Muscle of leg (tissue), 11 donors: ENCODE data around the gene COMMD4. TPM values are rescaled to one million over a fixed set of nuclear protein-coding genes. Genes with fewer than 3 reads are reported as not detected.
"Not testable (repeated sequence)": the region's sequence is repeated elsewhere in the genome, so short reads cannot be mapped to it uniquely, and the experiment has no call there.

Source experiments
- DNase-seq: peaks from one replicate; pipeline ENCODE4 v3.0.0; 2013
- H3K27ac ChIP-seq: one replicate; pipeline ENCODE4 v1.5.1; 2013; ENCODE audit warnings: mild to moderate bottlenecking, low read length, control low read depth
- H3K27me3 ChIP-seq: one replicate; pipeline ENCODE4 v1.6.1; 2013; ENCODE audit warnings: low read length; ENCODE audit not compliant: control insufficient read depth, insufficient read depth
- H3K36me3 ChIP-seq: one replicate; pipeline ENCODE4 v1.6.1; 2013; ENCODE audit warnings: low read length; ENCODE audit not compliant: control insufficient read depth, insufficient read depth
- H3K4me1 ChIP-seq: one replicate; pipeline ENCODE4 v1.6.1; 2013; ENCODE audit warnings: low read length; ENCODE audit not compliant: control insufficient read depth, insufficient read depth
- H3K4me3 ChIP-seq: one replicate; pipeline ENCODE4 v1.5.1; 2013; ENCODE audit warnings: low read length, control low read depth
- H3K9me3 ChIP-seq: replicated peaks from 2 replicates; pipeline ENCODE4 v1.6.1; 2013; ENCODE audit warnings: low read depth, low read length; ENCODE audit not compliant: control insufficient read depth
- WGBS: methylation state at CpG from one replicate; pipeline ENCODE4 v1.1.5; 2013; ENCODE audit warnings: missing lambda C conversion rate; ENCODE audit not compliant: insufficient coverage; 5-methylcytosine and 5-hydroxymethylcytosine counted together
- polyA plus RNA-seq, 8 donors: library from polyadenylated mRNA; unstranded; fragments of 120-200 nt; gene quantifications; one replicate each; pipeline versions ENCODE4 v1.2.1 to v1.2.3, GENCODE V29; 2013; ENCODE audit warnings: inconsistent platforms in 1 of 8, low replicate concordance in 1 of 8; ENCODE audit not compliant: insufficient read length in 8 of 8, insufficient read depth in 1 of 8
- total RNA-seq: library from RNA; stranded (reverse); fragments of 120-200 nt; gene quantifications from one replicate; pipeline ENCODE4 v1.2.4, GENCODE V29; 2013

The COMMD4 gene
- total and polyA plus RNA-seq, 9 donors = 43.4 to 57.4 (median 52.3) TPM

- Histone ChIP-seq H3K4me3 (no peak overlapping the region), H3K36me3 (no peaks in the 10 kb centered on the region), H3K27me3 (peaks cover 14% of the 10 kb centered on the region), H3K9me3 (no peaks in the 10 kb centered on the region), H3K4me1 (no peaks in the 10 kb centered on the region), H3K27ac (no peak overlapping the region)
- WGBS = 52% methylated on average over 8 of the region's 15 CpGs
- DNase-seq = no peak
Observed at GRCh38 chr15:75307778-75308390, 28.0 kb upstream of the COMMD4 start.

DNA sequence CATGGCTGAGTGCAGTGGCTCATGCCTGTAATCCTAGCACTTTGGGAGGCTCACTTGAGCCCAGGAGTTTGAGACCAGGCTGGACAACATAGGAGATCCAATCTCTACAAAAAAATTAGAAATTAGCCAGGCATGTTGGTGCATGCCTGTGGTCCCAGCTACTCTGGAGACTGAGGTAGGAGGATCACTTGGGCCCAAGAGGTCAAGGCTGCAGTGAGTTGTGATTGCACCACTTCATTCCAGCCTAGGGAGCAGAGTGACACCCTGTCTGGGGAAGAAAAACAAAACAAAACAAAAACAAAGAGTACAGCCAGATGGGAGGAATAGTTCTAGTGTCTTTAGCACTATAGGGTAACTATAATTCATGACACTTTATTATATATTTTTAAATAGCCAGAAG is 26.2 kb upstream of the COMMD4 start:
- Histone ChIP-seq H3K9me3 (no peaks in the 10 kb centered on the region), H3K4me1 (no peaks in the 10 kb centered on the region), H3K4me3 (no peak overlapping the region), H3K27me3 (peaks cover 10% of the 10 kb centered on the region), H3K36me3 (no peaks in the 10 kb centered on the region), H3K27ac (no peak overlapping the region)
- no peak for DNase-seq

- H3K4me3 ChIP-seq, DNase-seq, H3K9me3 ChIP-seq, H3K36me3 ChIP-seq, H3K27me3 ChIP-seq, H3K4me1 ChIP-seq, H3K27ac ChIP-seq: not testable (repeated sequence)
- 82% methylated on average over 1 of the region's 1 CpG for WGBS
Observed at GRCh38 chr15:75312548-75312947, 23.3 kb upstream of the COMMD4 start.

- peaks cover 4% of the 10 kb centered on the region for H3K27me3 ChIP-seq
- H3K4me1 ChIP-seq = no peaks in the 10 kb centered on the region
- 81% methylated on average over 7 of the region's 13 CpGs for WGBS
- no peaks in the 10 kb centered on the region for H3K36me3 ChIP-seq
- H3K27ac ChIP-seq = no peak overlapping the region
- no peak for DNase-seq
- H3K9me3 ChIP-seq = no peaks in the 10 kb centered on the region
- no peak overlapping the region for H3K4me3 ChIP-seq
Observed at GRCh38 chr15:75313116-75313845, 22.6 kb upstream of the COMMD4 start.

DNA sequence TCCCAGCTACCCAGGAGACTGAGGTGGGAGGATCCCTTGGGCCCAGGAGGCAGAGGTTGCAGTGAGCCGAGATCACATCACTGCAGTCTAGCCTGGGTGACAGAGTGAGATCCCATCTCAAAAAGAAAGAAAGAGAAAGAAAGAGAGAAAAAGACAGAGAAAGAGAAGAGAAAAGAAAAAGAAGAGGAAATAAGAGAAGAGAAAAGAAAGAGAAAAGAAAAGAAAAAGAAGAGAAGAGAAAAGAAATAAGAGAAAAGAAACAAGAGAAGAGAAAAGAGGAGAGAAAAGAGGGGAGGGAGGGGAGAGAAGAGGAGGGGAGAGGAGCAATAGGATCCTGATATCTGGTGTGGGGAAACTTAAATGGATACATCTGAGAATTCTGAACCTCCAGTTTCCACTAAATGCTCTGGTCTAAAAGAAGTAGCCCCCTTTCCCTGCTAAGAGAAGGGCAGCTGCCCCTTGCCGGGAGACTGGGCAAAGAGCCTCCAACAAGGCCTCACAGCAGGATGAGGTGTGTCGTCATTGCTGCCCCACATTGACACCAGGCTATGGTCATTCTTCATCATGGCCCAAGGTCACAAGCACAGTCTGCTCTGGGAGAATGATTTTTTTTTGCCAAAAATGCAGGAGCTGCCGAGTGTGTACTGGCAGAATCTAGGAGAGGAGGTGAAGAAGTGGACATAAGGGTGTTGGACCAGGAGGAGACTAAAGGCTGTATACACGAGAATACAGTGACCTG is 21.1 kb upstream of the COMMD4 start:
- Histone ChIP-seq H3K36me3 (no peaks in the 10 kb centered on the region), H3K27ac (no peak overlapping the region), H3K9me3 (no peaks in the 10 kb centered on the region), H3K27me3 (peaks cover under 1% of the 10 kb centered on the region), H3K4me1 (no peaks in the 10 kb centered on the region), H3K4me3 (no peak overlapping the region)
- WGBS = 58% methylated on average over 4 of the region's 5 CpGs
- DNase-seq = no peak

DNA sequence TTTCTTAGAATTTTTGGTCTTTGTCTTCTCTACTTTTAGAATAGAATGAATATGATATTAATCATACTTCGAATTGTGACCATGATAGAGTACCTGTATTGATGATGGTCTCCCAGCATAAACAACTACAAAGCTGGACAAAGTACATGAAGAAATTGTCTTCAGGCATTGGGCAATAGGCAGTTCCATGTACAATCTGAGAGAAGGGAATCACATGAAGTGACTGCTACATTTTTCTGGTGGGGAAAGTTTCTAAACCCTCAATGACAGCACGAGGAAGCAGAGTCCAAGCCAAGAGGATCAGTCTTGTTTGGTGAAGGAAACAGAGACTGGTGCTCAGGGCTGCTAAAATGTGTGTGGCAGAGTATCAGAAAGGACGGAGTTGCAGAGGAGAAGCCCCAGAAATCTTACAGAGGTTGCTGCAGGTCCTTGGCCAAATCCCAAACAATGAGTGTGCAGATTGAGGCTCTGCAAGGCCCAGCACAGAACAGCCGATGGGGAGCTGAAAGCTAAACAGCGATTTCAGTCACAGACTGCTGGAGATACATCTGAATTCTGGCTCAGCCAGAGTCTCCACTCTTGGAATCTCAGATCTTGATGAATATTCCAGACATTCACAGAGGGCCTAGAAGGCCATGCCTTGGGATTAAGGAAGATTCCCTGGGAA is 16.5 kb upstream of the COMMD4 start:
- 49% methylated on average over 3 of the region's 5 CpGs for WGBS
- H3K4me3 ChIP-seq, H3K9me3 ChIP-seq, DNase-seq, H3K4me1 ChIP-seq, H3K27ac ChIP-seq, H3K27me3 ChIP-seq, H3K36me3 ChIP-seq: not testable (repeated sequence)

- Histone ChIP-seq H3K27me3 (no peaks in the 10 kb centered on the region), H3K4me1 (no peaks in the 10 kb centered on the region), H3K4me3 (no peak overlapping the region), H3K36me3 (no peaks in the 10 kb centered on the region), H3K27ac (no peak overlapping the region), H3K9me3 (no peaks in the 10 kb centered on the region)
- DNase-seq = no peak
- WGBS = 91% methylated on average over 6 of the region's 6 CpGs
Observed at GRCh38 chr15:75321711-75322110, 14.2 kb upstream of the COMMD4 start.

- Histone ChIP-seq H3K4me3 (no peak overlapping the region), H3K9me3 (no peaks in the 10 kb centered on the region), H3K27me3 (no peaks in the 10 kb centered on the region), H3K27ac (no peak overlapping the region), H3K36me3 (no peaks in the 10 kb centered on the region), H3K4me1 (no peaks in the 10 kb centered on the region)
- no CpG with 5 or more reads among the region's 4 CpGs for WGBS
- no peak for DNase-seq
Observed at GRCh38 chr15:75325922-75326321, 9.9 kb upstream of the COMMD4 start.

DNA sequence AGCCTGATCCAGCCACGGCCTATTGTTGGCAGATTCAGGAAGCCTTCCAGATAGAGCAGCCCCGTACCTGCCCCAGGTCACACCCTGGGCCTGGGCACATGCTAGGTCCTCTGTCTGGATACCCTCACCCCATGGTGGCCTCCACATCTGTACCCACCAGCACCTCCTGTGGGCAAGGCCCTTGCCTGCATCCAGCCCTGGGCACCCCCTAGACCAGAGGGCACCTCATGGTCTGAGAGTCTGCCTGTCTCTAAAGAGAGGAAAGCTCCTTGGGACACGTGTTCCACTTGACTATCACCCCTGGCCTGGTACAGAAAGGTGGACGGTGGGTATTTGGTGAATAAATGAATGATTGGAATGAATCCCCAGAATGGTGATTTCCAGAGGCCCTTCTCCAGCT is 8.9 kb upstream of the COMMD4 start:
- H3K27ac ChIP-seq = no peak overlapping the region
- H3K9me3 ChIP-seq = no peaks in the 10 kb centered on the region
- no peaks in the 10 kb centered on the region for H3K36me3 ChIP-seq
- H3K4me3 ChIP-seq = no peak overlapping the region
- no peaks in the 10 kb centered on the region for H3K4me1 ChIP-seq
- no peaks in the 10 kb centered on the region for H3K27me3 ChIP-seq
- WGBS = 89% methylated on average over 3 of the region's 4 CpGs
- no peak for DNase-seq

- Histone ChIP-seq H3K36me3 (no peaks in the 10 kb centered on the region), H3K27me3 (no peaks in the 10 kb centered on the region), H3K27ac (no peak overlapping the region), H3K4me3 (no peak overlapping the region), H3K9me3 (no peaks in the 10 kb centered on the region), H3K4me1 (no peaks in the 10 kb centered on the region)
- WGBS = 61% methylated on average over 3 of the region's 3 CpGs
- DNase-seq = no peak
Observed at GRCh38 chr15:75327491-75327890, 8.4 kb upstream of the COMMD4 start.
